Neural progenitor cell (in vitro differentiated cells): ENCODE measurements around the gene ZNF20. TPM values are rescaled to one million over a fixed set of nuclear protein-coding genes. Genes with fewer than 3 reads are reported as not detected.

Experiments used
- DNase-seq: peaks from one replicate; pipeline ENCODE4 v3.0.0-alpha.2; 2016; ENCODE audit warnings: low spot score
- H2AFZ ChIP-seq: fragments of 200-600 bp; sonication (generic); replicated peaks from 2 replicates; pipeline ENCODE4 v1.6.1; 2016; ENCODE audit warnings: antibody characterized with exemption
- H3F3A ChIP-seq: fragments of 200-600 bp; sonication (generic); 2 replicates; pipeline ENCODE4 v1.6.1; 2016; ENCODE audit warnings: antibody characterized with exemption, low read depth
- H3K27ac ChIP-seq: fragments of 200-600 bp; sonication (generic); 2 replicates; pipeline ENCODE4 v1.5.1; 2016; ENCODE audit warnings: mild to moderate bottlenecking
- H3K27me3 ChIP-seq: fragments of 200-600 bp; sonication (generic); 2 replicates; pipeline ENCODE4 v1.6.1; 2016; ENCODE audit warnings: mild to moderate bottlenecking, moderate library complexity
- H3K36me3 ChIP-seq: fragments of 200-600 bp; sonication (generic); 2 replicates; pipeline ENCODE4 v1.5.1; 2016
- H3K4me1 ChIP-seq: fragments of 200-600 bp; sonication (generic); 2 replicates; pipeline ENCODE4 v1.6.1; 2016; ENCODE audit warnings: mixed run types
- H3K4me2 ChIP-seq: fragments of 200-600 bp; sonication (generic); 2 replicates; pipeline ENCODE4 v1.6.1; 2016
- H3K4me3 ChIP-seq: fragments of 200-600 bp; sonication (generic); 2 replicates; pipeline ENCODE4 v1.5.1; 2016
- H3K79me2 ChIP-seq: fragments of 200-600 bp; sonication (generic); 2 replicates; pipeline ENCODE4 v1.6.1; 2016; ENCODE audit warnings: low read depth
- H3K9ac ChIP-seq: fragments of 200-600 bp; sonication (generic); 2 replicates; pipeline ENCODE4 v1.6.1; 2016
- H3K9me3 ChIP-seq: fragments of 200-600 bp; sonication (generic); 2 replicates; pipeline ENCODE4 v1.5.1; 2016; ENCODE audit warnings: low read depth
- H4K20me1 ChIP-seq: fragments of 200-600 bp; sonication (generic); 2 replicates; pipeline ENCODE4 v1.6.1; 2016; ENCODE audit warnings: low read depth
- H3K27ac Mint-ChIP-seq: 3 replicates; pipeline ENCODE4 v1.8.0; 2021; ENCODE audit warnings: mixed read lengths
- H3K27me3 Mint-ChIP-seq: 2 replicates; pipeline ENCODE4 v1.8.0; 2022; ENCODE audit warnings: low read depth, mild to moderate bottlenecking, inconsistent platforms, moderate library complexity, mixed read lengths; ENCODE audit not compliant: insufficient read depth
- H3K36me3 Mint-ChIP-seq: 3 replicates; pipeline ENCODE4 v1.8.0; 2021; ENCODE audit warnings: mixed read lengths
- H3K4me1 Mint-ChIP-seq: 3 replicates; pipeline ENCODE4 v1.8.0; 2021; ENCODE audit warnings: mixed read lengths
- H3K4me3 Mint-ChIP-seq: 3 replicates; pipeline ENCODE4 v1.8.0; 2021; ENCODE audit warnings: mild to moderate bottlenecking, moderate library complexity, mixed read lengths
- H3K9me3 Mint-ChIP-seq: 3 replicates; pipeline ENCODE4 v1.8.0; 2020; ENCODE audit warnings: mixed read lengths
- CTCF ChIP-seq: fragments of 200-600 bp; sonication (generic); IDR thresholded peaks from 2 replicates; pipeline ENCODE4 v1.5.1; 2017; ENCODE audit warnings: antibody characterized with exemption, mild to moderate bottlenecking
- EZH2 ChIP-seq: fragments of 200-600 bp; sonication (generic); IDR thresholded peaks from 2 replicates; pipeline ENCODE4 v1.6.1; 2017; ENCODE audit warnings: antibody characterized with exemption, mild to moderate bottlenecking, moderate library complexity
- EZH2phosphoT487 ChIP-seq: fragments of 200-600 bp; sonication (generic); IDR thresholded peaks from 2 replicates; pipeline ENCODE4 v1.6.1; 2017; ENCODE audit warnings: antibody characterized with exemption
- total RNA-seq: library from RNA; depleted of rRNA; stranded (reverse); fragments of >200 nt; gene quantifications from 2 replicates; pipeline ENCODE4 v1.2.3, GENCODE V29; 2015; ENCODE audit warnings: low replicate concordance

The ZNF20 gene
- 27.9 and 29.4 TPM in 2 replicates for total RNA-seq

DNA sequence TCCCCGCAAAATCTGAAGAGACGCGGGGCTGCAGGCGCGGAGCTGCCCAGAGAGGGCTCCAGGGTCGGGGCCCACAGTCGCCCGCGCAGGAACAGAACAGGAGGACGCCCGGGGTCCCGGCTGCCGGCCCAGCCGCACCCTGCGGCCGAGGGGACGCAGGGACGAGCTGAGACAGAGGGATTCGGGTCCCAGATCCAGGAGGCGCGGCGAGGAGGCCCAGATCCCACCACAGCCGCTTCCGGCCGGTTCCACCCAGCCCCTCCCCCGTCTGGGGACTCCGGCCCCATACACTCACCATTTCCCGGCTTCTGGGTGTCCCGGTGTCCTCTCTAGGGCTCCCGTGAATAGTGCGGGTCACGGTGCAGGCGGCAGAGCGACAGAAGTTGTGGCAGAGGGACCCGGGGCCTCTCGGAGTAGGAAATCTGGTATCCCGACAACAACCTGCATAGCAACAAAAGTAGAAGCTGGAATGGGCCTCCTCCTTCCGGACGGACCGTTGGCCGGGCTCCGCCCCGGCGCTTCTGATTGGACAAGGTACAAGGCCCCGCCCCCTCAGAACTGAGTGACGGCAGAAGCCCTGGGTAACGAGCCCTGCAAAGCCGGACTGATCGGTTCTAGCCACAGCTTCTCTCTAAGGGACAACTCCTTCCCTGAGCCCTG, at the start of gene ZNF20:
ZNF20 (minus strand) TSS at position 466 of the 660 bp plus-strand sequence; CDS start at position 298, 168 bp downstream.
- no peaks in the 10 kb centered on the region for H3K27me3 ChIP-seq
- peak within 1 kb of the TSS; percentile 93 for H3K9ac ChIP-seq
- Mint-ChIP-seq H3K36me3 (peaks cover 64% of the 10 kb centered on the region), H3K27me3 (peaks cover 18% of the 10 kb centered on the region), H3K9me3 (peaks cover 63% of the 10 kb centered on the region), H3K4me3 (peak within 1 kb of the TSS; percentile 94), H3K4me1 (peaks cover 21% of the 10 kb centered on the region), H3K27ac (peak within 1 kb of the TSS; percentile 97)
- H3K4me2 ChIP-seq, result peak within 1 kb of the TSS; percentile 80
- peaks cover 36% of the 10 kb centered on the region for H3F3A ChIP-seq
- H3K9me3 ChIP-seq, result peaks cover 14% of the 10 kb centered on the region
- H3K4me3 ChIP-seq, result peak within 1 kb of the TSS; percentile 85
- peaks cover 42% of the 10 kb centered on the region for H3K79me2 ChIP-seq
- TF ChIP-seq EZH2phosphoT487, result no peak
- peak; percentile 47 for TF ChIP-seq EZH2
- no peak for TF ChIP-seq CTCF
- peak within 1 kb of the TSS; percentile 67 for H2AFZ ChIP-seq
- H3K27ac ChIP-seq, result peak within 1 kb of the TSS; percentile 100
- H4K20me1 ChIP-seq, result no peaks in the 10 kb centered on the region
- H3K36me3 ChIP-seq, result peaks cover 35% of the 10 kb centered on the region
- peak; percentile 99 for DNase-seq
- H3K4me1 ChIP-seq, result peaks cover 5% of the 10 kb centered on the region

DNA sequence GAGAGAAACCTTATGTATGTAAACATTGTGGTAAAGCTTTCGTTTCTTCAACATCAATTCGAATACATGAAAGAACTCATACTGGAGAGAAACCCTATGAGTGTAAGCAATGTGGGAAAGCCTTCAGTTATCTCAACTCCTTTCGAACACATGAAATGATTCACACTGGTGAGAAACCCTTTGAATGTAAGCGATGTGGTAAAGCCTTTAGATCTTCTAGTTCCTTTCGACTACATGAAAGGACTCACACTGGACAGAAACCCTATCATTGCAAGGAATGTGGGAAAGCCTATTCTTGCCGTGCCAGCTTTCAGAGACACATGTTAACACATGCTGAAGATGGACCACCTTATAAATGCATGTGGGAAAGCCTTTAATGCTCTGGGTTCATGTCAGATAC, 47.5 kb upstream of the ZNF20 start:
- H3K36me3 ChIP-seq, result peaks cover 57% of the 10 kb centered on the region
- no peak overlapping the region for H3K4me3 ChIP-seq
- H3K4me1 ChIP-seq, result no peaks in the 10 kb centered on the region
- no peaks in the 10 kb centered on the region for H3K4me1 Mint-ChIP-seq
- no peak overlapping the region for H3K4me2 ChIP-seq
- peaks cover 15% of the 10 kb centered on the region for H3K79me2 ChIP-seq
- H3K9me3 ChIP-seq, result peaks cover 46% of the 10 kb centered on the region
- no peak overlapping the region for H3K27ac Mint-ChIP-seq
- no peak overlapping the region for H3K4me3 Mint-ChIP-seq
- peaks cover 76% of the 10 kb centered on the region for H3K36me3 Mint-ChIP-seq
- no peak overlapping the region for H3K27ac ChIP-seq
- no peak overlapping the region for H2AFZ ChIP-seq
- peaks cover 87% of the 10 kb centered on the region for H3K9me3 Mint-ChIP-seq
- no peak for DNase-seq
- no peaks in the 10 kb centered on the region for H4K20me1 ChIP-seq
- no peaks in the 10 kb centered on the region for H3K27me3 ChIP-seq
- no peak for TF ChIP-seq EZH2
- no peak for TF ChIP-seq EZH2phosphoT487
- TF ChIP-seq CTCF, result no peak
- H3K9ac ChIP-seq, result no peak overlapping the region
- no peaks in the 10 kb centered on the region for H3F3A ChIP-seq
- peaks cover 3% of the 10 kb centered on the region for H3K27me3 Mint-ChIP-seq

- H4K20me1 ChIP-seq, result no peaks in the 10 kb centered on the region
- H3K4me2 ChIP-seq, result no peak overlapping the region
- H3K36me3 ChIP-seq, result no peaks in the 10 kb centered on the region
- Mint-ChIP-seq H3K27ac (no peak overlapping the region), H3K4me1 (no peaks in the 10 kb centered on the region), H3K9me3 (peaks cover 82% of the 10 kb centered on the region), H3K4me3 (no peak overlapping the region), H3K36me3 (peaks cover 66% of the 10 kb centered on the region), H3K27me3 (no peaks in the 10 kb centered on the region)
- no peak for DNase-seq
- peaks cover 84% of the 10 kb centered on the region for H3K79me2 ChIP-seq
- no peak overlapping the region for H2AFZ ChIP-seq
- H3K27me3 ChIP-seq, result no peaks in the 10 kb centered on the region
- no peak for TF ChIP-seq CTCF
- TF ChIP-seq EZH2phosphoT487, result no peak
- no peak for TF ChIP-seq EZH2
- no peak overlapping the region for H3K4me3 ChIP-seq
- H3K9me3 ChIP-seq, result peaks cover 6% of the 10 kb centered on the region
- no peak overlapping the region for H3K27ac ChIP-seq
- no peaks in the 10 kb centered on the region for H3K4me1 ChIP-seq
- H3F3A ChIP-seq, result no peaks in the 10 kb centered on the region
- H3K9ac ChIP-seq, result no peak overlapping the region
Measured at GRCh38 chr19:12180377-12180776, 40.2 kb upstream of the ZNF20 start.
